Fibroblast of lung (primary cell): ENCODE data around the gene OPRM1.
"Not testable (repeated sequence)": the region's sequence is repeated elsewhere in the genome, so short reads cannot be mapped to it uniquely, and the experiment has no call there.

Experiments
- CTCF ChIP-seq, 2 donors: IDR thresholded peaks in 1 of 2; conservative IDR thresholded peaks in 1 of 2; 1 replicate in 1 of 2; 2 replicates in 1 of 2; pipeline ENCODE4 v1.5.1; 2011 to 2012; ENCODE audit warnings: low read length in 2 of 2, control low read depth in 1 of 2, inconsistent platforms in 1 of 2, low read depth in 1 of 2, mild to moderate bottlenecking in 1 of 2
- EZH2 ChIP-seq: IDR thresholded peaks from 2 replicates; pipeline ENCODE4 v1.5.1; 2012; ENCODE audit warnings: low read length, control low read depth, mild to moderate bottlenecking; ENCODE audit errors: missing control alignments

- not testable (repeated sequence) for TF ChIP-seq CTCF (conservative IDR thresholded peaks at IDR 0.05 in 1 of 2, IDR thresholded peaks at IDR 0.05 in 1 of 2; ENCODE audit: low read depth in 1 of 2, low read length in 2 of 2); EZH2
These were observed 39.6 kb downstream of the OPRM1 start for GRCh38 chr6:154078596-154078995.
